ENCODE results near the gene RAMP1. TPM values are rescaled to one million over a fixed set of nuclear protein-coding genes. Genes with fewer than 3 reads are reported as not detected.

Gene RAMP1
- total RNA-seq, 2 donors from 2014 or later = 75.3 to 300 TPM

Small RNAs within 50 kb of the gene (small RNA-seq; reads per million reads assigned to genes)
- 0 reads per million in 2 donors for gene RF00157

Other genes with a start within 250 kb of the RAMP1 start
- gene LRRFIP1, start 232.0 kb upstream of the RAMP1 start, total RNA-seq = 10 to 100 TPM; 66.1 to 73.1 TPM
- gene RBM44, start 60.8 kb upstream of the RAMP1 start, total RNA-seq = 1 to 10 TPM in 1 of 2 donors, under 1 TPM in 1; 0.23 to 6.0 TPM
- 10 to 100 TPM; 45.2 to 73.2 TPM for gene UBE2F, start 107.4 kb downstream of the RAMP1 start, total RNA-seq
- gene SCLY, start 201.4 kb downstream of the RAMP1 start, total RNA-seq = 10 to 100 TPM; 11.5 to 16.1 TPM
- 1 to 10 TPM in 1 of 2 donors, under 1 TPM in 1; 0.68 to 3.9 TPM for gene ESPNL, start 240.7 kb downstream of the RAMP1 start, total RNA-seq

Measured in prostate gland (tissue), 2 donors.